Measurements from ENCODE around the gene CELF3.
"Not testable (repeated sequence)": the region's sequence is repeated elsewhere in the genome, so short reads cannot be mapped to it uniquely, and the experiment has no call there.

Gene CELF3

DNA sequence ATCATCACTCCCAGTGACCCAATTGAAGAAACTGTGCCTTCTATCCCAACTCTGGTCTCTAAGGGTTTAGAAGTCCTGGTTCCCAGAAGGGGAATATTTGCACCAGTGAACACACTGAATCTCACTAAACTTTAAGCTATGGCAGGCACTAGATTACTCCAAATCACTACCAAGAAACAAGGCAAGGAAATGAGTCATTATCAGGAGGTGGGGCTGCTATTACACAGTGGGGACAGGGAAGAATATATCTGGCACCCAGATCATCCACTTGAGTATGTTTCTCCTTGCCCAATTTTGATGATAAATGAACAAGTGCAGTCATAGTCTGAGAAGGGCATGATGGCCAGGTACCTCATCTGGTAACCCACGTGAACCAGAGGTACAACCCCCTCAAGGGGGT lies 39.7 kb upstream of the CELF3 start:
- Histone ChIP-seq H3K27me3 (peaks cover 4% of the 10 kb centered on the region; the same call in 1 of the 2 replicates), H3K4me3 (ENCODE audit: low read depth, low read length) (no peak overlapping the region), H3K36me3 (peaks cover 18% of the 10 kb centered on the region), H3K9me3 (no peaks in the 10 kb centered on the region), H3K4me1 (no peaks in the 10 kb centered on the region)
- TF ChIP-seq, protein P1, sequence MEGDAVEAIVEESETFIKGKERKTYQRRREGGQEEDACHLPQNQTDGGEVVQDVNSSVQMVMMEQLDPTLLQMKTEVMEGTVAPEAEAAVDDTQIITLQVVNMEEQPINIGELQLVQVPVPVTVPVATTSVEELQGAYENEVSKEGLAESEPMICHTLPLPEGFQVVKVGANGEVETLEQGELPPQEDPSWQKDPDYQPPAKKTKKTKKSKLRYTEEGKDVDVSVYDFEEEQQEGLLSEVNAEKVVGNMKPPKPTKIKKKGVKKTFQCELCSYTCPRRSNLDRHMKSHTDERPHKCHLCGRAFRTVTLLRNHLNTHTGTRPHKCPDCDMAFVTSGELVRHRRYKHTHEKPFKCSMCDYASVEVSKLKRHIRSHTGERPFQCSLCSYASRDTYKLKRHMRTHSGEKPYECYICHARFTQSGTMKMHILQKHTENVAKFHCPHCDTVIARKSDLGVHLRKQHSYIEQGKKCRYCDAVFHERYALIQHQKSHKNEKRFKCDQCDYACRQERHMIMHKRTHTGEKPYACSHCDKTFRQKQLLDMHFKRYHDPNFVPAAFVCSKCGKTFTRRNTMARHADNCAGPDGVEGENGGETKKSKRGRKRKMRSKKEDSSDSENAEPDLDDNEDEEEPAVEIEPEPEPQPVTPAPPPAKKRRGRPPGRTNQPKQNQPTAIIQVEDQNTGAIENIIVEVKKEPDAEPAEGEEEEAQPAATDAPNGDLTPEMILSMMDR (IDR thresholded peaks at IDR 0.05; ENCODE audit: low read depth, low read length): no peak
- DNase-seq: no peak

DNA sequence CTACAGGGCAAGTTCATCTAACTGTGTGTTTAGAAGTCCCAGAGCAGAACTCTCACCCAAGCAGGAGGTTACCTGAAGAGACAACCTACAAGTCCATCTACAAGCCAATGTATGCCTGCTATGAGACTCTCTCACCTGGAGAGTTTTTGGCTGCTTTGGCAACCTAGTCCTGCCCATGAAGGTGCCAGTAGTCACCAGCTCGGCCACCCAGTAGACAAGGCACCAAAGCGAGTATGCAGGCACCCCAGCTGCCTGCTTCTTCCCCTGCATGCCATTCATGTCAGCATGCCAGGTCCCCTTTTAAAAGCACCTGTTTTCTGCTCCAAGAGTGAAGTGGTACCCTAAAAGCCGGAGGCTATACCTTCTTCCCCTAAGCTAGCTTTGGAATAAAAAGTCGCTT lies 24.9 kb upstream of the CELF3 start:
- Histone ChIP-seq H3K4me1 (no peaks in the 10 kb centered on the region), H3K9me3 (peaks cover 6% of the 10 kb centered on the region), H3K27me3 (peaks cover 12% of the 10 kb centered on the region), H3K4me3 (ENCODE audit: low read depth, low read length) (no peak overlapping the region), H3K36me3 (no peaks in the 10 kb centered on the region)
- TF ChIP-seq, protein P1 (IDR thresholded peaks at IDR 0.05; ENCODE audit: low read depth, low read length): no peak
- no peak for DNase-seq

GRCh38 chr1:151739590-151740355 lies 23.2 kb upstream of the CELF3 start:
- DNase-seq: no peak
- no peak overlapping the region for H3K4me3 ChIP-seq (ENCODE audit: low read depth, low read length)
- no peaks in the 10 kb centered on the region for H3K36me3 ChIP-seq
- H3K4me1 ChIP-seq: no peaks in the 10 kb centered on the region; the same call in 1 of the 2 replicates
- peaks cover 7% of the 10 kb centered on the region for H3K27me3 ChIP-seq
- H3K9me3 ChIP-seq: peaks cover 6% of the 10 kb centered on the region
- TF ChIP-seq, protein P1 (IDR thresholded peaks at IDR 0.05; ENCODE audit: low read depth, low read length): no peak

- Histone ChIP-seq H3K9me3 (peaks cover 6% of the 10 kb centered on the region), H3K4me1 (no peaks in the 10 kb centered on the region; the same call in 1 of the 2 replicates), H3K36me3 (no peaks in the 10 kb centered on the region), H3K27me3 (no peaks in the 10 kb centered on the region), H3K4me3 (ENCODE audit: low read depth, low read length) (no peak overlapping the region)
- TF ChIP-seq, protein P1 (IDR thresholded peaks at IDR 0.05; ENCODE audit: low read depth, low read length): no peak
- DNase-seq: no peak
Observed at GRCh38 chr1:151737479-151737878, 20.9 kb upstream of the CELF3 start.

DNA sequence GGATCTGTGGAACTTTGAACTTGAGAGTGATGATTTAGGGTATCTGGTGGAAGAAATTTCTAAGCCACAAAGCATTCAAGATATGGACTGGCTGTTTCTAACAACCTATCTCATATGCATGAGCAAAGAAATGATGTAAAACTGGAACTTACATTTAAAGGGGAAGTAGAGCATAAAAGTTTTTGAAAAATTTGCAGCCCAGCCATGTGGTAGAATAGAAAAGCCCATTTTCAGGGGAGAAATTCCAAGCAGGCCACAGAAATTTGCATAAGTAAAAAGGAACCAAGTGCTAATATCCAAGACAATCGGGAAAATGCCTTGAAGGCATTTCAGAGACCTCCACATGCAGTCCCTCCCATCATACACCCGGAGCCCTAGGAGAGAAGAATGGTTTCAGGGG lies 20.4 kb upstream of the CELF3 start:
- TF ChIP-seq, protein P1 (IDR thresholded peaks at IDR 0.05; ENCODE audit: low read depth, low read length): no peak
- DNase-seq: no peak
- Histone ChIP-seq H3K4me1 (no peaks in the 10 kb centered on the region; the same call in 1 of the 2 replicates), H3K36me3 (no peaks in the 10 kb centered on the region), H3K4me3 (ENCODE audit: low read depth, low read length) (no peak overlapping the region), H3K27me3 (no peaks in the 10 kb centered on the region), H3K9me3 (peaks cover 6% of the 10 kb centered on the region)

GRCh38 chr1:151733995-151734394 lies 17.4 kb upstream of the CELF3 start:
- not testable (repeated sequence) for H3K4me3 ChIP-seq (ENCODE audit: low read depth, low read length); DNase-seq; H3K9me3 ChIP-seq; H3K36me3 ChIP-seq; H3K27me3 ChIP-seq; H3K4me1 ChIP-seq
